Adipocyte (in vitro differentiated cells): ENCODE data around the gene PIGA.

Experiments
- DNase-seq: peaks from one replicate; pipeline ENCODE4 v3.0.0-alpha.2; 2015; ENCODE audit warnings: low read depth
- H3K27me3 ChIP-seq: replicated peaks from 2 replicates; pipeline ENCODE4 v1.7.0; 2013; ENCODE audit warnings: mild to moderate bottlenecking, low read length, moderate library complexity; ENCODE audit not compliant: control insufficient read depth, insufficient read depth
- H3K36me3 ChIP-seq: 2 replicates; pipeline ENCODE4 v1.7.0; 2013; ENCODE audit warnings: low read length, mild to moderate bottlenecking, moderate library complexity; ENCODE audit not compliant: control insufficient read depth, insufficient read depth, severe bottlenecking
- H3K4me1 ChIP-seq: 2 replicates; pipeline ENCODE4 v1.7.0; 2013; ENCODE audit warnings: mild to moderate bottlenecking, low read length, moderate library complexity; ENCODE audit not compliant: control insufficient read depth, insufficient read depth
- H3K4me3 ChIP-seq: 2 replicates; pipeline ENCODE4 v1.7.0; 2013; ENCODE audit warnings: mild to moderate bottlenecking, low read length, moderate library complexity
- H3K9ac ChIP-seq: 2 replicates; pipeline ENCODE4 v1.7.0; 2013; ENCODE audit warnings: mild to moderate bottlenecking, low read length, moderate library complexity
- H3K9me3 ChIP-seq: 2 replicates; pipeline ENCODE4 v1.7.0; 2013; ENCODE audit warnings: mild to moderate bottlenecking, low read length, moderate library complexity; ENCODE audit not compliant: control insufficient read depth

The PIGA gene, protein sequence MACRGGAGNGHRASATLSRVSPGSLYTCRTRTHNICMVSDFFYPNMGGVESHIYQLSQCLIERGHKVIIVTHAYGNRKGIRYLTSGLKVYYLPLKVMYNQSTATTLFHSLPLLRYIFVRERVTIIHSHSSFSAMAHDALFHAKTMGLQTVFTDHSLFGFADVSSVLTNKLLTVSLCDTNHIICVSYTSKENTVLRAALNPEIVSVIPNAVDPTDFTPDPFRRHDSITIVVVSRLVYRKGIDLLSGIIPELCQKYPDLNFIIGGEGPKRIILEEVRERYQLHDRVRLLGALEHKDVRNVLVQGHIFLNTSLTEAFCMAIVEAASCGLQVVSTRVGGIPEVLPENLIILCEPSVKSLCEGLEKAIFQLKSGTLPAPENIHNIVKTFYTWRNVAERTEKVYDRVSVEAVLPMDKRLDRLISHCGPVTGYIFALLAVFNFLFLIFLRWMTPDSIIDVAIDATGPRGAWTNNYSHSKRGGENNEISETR

DNA sequence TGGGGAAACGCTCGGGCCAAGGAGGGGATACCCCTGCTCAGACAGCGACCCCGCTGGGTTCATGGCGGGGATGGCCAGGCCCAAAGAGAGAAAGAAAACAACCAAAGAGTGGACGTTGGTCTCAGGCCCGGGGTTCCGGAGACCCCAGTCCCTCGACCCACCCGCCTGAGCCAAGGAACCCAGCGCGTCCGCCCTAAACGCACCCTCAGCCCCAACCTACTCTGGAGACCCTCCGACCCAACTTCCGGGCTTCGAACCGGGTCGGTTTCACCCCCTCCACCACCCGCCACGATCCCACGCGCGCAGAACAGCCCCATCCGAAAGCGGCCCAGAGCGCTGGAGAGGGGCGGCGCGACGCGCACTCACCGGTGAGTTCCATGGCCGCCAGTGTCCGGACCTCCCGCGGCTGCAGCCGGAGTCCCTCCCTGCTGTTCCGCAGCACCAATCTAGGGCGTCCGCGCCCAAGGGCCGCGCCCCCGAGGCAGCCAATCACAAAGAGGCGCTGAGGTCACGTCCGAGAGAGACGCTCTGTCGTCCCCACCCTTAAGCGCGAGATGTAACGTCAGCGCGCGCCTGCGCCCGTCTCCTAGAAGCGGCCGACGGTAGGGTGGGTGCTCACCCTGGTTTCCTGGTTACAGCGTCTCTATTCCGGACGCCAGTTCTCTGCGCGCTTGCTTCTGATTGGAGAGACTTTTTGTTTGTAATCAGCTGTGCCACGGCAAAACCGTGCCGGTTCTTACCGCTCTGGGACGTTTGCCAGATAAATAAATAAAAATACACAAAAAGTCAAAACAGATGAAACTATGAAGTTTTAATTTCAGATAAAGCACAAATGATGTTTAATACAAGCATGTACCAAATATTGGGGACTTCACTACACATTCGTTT lies at the start of gene PIGA:
TSS of gene PIGA (minus strand) at position 389 of the 888 bp plus-strand sequence. CDS start 3,593 bp downstream, outside the sequence.
- no peaks in the 10 kb centered on the region for H3K4me1 ChIP-seq
- peak within 1 kb of the TSS; percentile 83 for H3K4me3 ChIP-seq
- peak within 1 kb of the TSS; percentile 82 for H3K9ac ChIP-seq
- DNase-seq = peak; percentile 97
- H3K27me3 ChIP-seq = peaks cover 3% of the 10 kb centered on the region
- peaks cover 3% of the 10 kb centered on the region for H3K9me3 ChIP-seq
- peaks cover 11% of the 10 kb centered on the region for H3K36me3 ChIP-seq

DNA sequence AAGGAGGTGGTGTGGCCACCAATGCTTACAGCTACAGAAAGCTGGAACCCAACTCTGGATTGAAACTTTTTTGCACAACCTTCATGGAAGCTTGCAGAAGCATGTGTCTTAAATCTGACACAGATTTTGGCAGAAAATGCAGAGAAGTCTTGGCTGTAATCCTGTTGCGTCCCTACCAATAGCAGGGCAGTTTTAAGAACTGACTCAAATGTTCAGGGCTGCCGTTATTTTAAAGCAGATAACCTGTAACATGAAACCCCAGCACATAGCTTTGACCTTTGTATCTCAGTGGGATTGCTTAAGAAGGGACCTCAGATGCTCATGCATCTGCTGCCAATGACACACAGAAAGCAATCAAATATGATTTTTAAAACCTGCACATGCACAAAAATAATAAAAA lies 49.0 kb upstream of the PIGA start, which contains the start of gene VEGFD:
TSS of gene VEGFD (minus strand) at position 110 of the 400 bp plus-strand sequence. CDS start 467 bp downstream, outside the sequence.
- Histone ChIP-seq H3K9me3 (no peaks in the 10 kb centered on the region), H3K36me3 (no peaks in the 10 kb centered on the region), H3K4me1 (peaks cover 21% of the 10 kb centered on the region), H3K9ac (peak within 1 kb of the TSS; percentile 25), H3K27me3 (peaks cover 4% of the 10 kb centered on the region), H3K4me3 (peak within 1 kb of the TSS; percentile 26)
- peak; percentile 67 for DNase-seq

DNA sequence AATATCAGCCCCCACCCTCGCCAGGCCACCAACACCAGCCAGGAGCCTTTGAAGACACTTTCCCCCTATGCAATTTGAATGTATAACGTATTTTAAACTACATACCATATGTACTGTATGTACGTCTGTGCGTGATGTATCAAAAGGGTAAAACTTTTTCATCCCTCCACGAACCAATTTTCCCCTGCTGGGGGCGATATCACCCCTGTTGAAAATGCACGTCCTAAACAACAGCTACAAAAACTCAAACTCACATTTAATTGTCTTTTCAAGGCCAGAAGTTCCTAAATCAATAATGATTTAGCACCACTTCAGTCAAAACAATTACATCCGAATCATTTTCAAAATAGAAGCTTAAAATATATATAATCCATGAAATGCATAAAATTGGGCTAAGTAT lies 47.5 kb upstream of the PIGA start:
- Histone ChIP-seq H3K36me3 (no peaks in the 10 kb centered on the region), H3K4me3 (no peak overlapping the region), H3K9me3 (no peaks in the 10 kb centered on the region), H3K9ac (no peak overlapping the region), H3K4me1 (peaks cover 21% of the 10 kb centered on the region), H3K27me3 (peaks cover 4% of the 10 kb centered on the region)
- DNase-seq = no peak

DNA sequence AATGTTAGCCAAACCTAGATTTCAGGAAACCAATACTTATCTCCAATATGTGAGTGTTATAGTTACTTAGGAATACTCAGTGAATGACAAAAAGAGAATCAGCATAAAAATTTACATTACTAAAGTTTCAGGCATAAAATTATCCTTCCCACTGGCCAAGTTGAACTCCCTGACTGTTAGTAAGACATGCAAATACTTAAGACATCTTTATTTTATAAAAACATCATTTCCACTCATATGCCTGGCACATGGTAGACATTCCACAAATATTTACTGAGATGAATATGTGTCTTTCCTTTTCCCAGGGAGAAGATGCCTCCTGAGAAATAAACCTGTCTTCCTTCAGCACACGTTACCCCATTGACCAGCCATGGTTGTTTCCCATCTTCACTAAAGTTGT lies 41.6 kb upstream of the PIGA start:
- Histone ChIP-seq H3K9me3 (peaks cover 8% of the 10 kb centered on the region), H3K4me1 (peaks cover 6% of the 10 kb centered on the region), H3K9ac (no peak overlapping the region), H3K4me3 (no peak overlapping the region), H3K27me3 (peaks cover 4% of the 10 kb centered on the region), H3K36me3 (no peaks in the 10 kb centered on the region)
- peak; percentile 27 for DNase-seq

DNA sequence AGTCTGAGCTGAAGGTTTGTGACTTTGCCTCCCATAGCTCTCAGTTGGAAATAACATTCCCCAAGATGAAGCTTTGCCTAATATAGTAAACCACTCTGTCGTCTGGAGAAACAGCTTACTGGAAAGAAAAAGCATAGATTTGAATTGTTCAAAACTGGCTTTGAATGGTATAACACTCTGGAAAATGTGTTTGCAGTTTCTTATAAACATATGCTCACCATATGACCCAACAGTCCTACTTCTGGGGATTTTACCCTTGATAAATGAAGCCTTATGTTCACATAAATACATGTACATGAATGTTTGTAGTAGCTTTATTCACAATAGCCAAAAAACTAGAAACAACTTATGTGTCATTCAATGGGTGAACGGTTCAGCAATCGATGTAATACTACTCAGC lies 38.7 kb upstream of the PIGA start:
- Histone ChIP-seq H3K27me3 (no peaks in the 10 kb centered on the region), H3K36me3 (no peaks in the 10 kb centered on the region), H3K9me3 (peaks cover 8% of the 10 kb centered on the region), H3K9ac (no peak overlapping the region), H3K4me1 (no peaks in the 10 kb centered on the region), H3K4me3 (no peak overlapping the region)
- DNase-seq = no peak

DNA sequence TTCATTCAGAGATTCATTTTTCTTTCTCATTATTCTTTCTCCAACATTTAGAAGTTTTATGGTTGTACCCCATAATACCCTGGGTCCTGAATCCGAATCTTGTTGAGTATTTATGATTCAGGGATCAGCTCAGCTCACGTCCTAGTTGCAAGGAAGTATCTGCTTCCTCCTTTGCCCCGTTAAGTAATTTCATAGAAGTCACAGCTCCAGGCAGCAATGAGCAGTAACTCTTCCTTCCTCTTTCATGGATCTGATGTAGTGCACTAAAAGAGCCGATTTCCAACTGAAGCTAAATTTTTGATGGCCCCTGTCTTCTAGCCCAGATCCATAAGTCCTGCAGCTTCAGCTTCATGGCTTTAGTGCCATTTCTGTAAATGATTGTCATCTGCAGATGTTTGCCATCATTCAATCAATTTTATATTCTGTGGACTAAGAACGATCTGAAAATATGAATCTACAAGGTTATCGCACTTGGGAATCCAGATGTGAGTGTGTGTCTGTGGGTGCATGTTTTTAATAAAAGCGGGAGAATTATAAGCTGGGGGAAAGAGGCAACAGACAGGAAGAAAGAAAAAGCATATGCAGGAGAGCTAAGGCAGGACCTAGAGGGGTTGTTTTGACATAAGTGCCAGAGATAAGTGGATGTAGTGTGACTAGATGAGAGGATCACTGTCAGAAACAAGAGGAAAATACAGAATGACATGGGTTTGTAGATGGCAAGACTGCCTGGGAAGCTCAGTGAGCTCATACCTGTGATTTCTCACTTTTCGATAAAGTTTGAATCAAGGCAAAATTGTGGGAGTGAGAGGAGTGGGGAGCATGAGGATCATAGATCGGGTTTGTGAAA lies 31.4 kb upstream of the PIGA start:
- Histone ChIP-seq H3K9ac (no peak overlapping the region), H3K4me1 (no peaks in the 10 kb centered on the region), H3K9me3 (no peaks in the 10 kb centered on the region), H3K27me3 (no peaks in the 10 kb centered on the region), H3K36me3 (no peaks in the 10 kb centered on the region), H3K4me3 (no peak overlapping the region)
- no peak for DNase-seq

DNA sequence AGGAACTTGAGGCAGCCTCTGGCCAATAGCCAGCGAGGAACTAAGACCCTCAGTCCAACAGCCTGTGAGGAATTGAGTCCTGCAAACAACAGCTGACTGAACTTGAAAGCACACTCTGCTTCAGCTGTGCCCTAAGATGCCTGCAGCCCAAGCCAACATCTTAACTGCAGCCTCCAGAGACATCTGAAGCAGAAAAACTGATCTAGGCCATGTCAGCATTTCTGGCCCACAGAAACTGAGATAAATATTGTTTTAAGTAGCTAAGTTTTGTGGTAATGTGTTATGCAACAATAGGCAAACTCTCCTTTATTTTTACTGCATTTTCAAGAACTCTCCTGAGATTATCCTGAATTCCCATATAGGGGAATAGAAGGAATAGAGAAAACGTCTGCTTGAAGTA lies 24.4 kb upstream of the PIGA start:
- peak; percentile 47 for DNase-seq
- no peak overlapping the region for H3K9ac ChIP-seq

DNA sequence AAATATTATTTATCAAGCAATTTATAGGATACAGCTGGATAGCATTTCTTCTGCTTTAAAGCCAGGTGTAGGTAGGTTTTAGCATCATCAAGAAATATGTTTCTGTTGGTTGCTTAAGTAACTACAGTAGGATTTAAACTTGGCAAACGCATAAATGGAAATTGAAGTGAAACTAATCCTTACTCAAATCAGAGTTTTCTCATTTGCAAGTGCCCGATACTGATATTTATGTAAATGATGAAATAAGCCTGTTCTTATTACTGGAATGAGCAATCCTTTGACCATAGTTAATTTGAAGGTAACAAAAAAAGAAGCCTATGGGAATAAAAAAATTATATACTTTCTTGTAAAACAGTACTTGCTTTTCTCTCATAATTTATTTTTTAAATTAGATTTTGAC lies 23.2 kb upstream of the PIGA start:
- Histone ChIP-seq H3K36me3 (no peaks in the 10 kb centered on the region), H3K4me1 (peaks cover 5% of the 10 kb centered on the region), H3K4me3 (no peak overlapping the region), H3K27me3 (peaks cover 7% of the 10 kb centered on the region), H3K9ac (no peak overlapping the region), H3K9me3 (peaks cover 4% of the 10 kb centered on the region)
- no peak for DNase-seq

More for the DNA sequence above, 24.4 kb upstream of the PIGA start:
- peaks cover 5% of the 10 kb centered on the region for H3K4me1 ChIP-seq
- H3K27me3 ChIP-seq = peaks cover 7% of the 10 kb centered on the region
- no peak overlapping the region for H3K4me3 ChIP-seq
- peaks cover 4% of the 10 kb centered on the region for H3K9me3 ChIP-seq
- no peaks in the 10 kb centered on the region for H3K36me3 ChIP-seq

DNA sequence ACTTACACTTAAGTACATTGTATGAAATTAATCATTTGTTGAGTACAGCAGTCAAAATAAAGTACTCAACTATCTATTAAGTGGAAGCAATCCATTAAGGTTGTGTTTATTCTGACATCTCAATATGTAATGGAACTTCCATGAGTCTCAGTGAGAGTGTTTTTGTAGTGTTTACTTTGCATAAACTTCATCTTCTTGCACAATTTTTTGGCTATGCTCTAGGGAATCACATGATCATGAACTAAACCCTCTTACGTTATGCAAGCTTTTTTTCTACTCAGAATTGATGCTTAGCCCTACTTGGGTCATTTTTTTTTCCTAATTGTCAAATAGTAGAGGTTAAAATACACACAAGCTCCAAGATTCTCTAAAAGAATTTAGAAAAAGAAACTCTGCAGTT lies 21.1 kb upstream of the PIGA start:
- H3K4me1 ChIP-seq = peaks cover 5% of the 10 kb centered on the region

DNA sequence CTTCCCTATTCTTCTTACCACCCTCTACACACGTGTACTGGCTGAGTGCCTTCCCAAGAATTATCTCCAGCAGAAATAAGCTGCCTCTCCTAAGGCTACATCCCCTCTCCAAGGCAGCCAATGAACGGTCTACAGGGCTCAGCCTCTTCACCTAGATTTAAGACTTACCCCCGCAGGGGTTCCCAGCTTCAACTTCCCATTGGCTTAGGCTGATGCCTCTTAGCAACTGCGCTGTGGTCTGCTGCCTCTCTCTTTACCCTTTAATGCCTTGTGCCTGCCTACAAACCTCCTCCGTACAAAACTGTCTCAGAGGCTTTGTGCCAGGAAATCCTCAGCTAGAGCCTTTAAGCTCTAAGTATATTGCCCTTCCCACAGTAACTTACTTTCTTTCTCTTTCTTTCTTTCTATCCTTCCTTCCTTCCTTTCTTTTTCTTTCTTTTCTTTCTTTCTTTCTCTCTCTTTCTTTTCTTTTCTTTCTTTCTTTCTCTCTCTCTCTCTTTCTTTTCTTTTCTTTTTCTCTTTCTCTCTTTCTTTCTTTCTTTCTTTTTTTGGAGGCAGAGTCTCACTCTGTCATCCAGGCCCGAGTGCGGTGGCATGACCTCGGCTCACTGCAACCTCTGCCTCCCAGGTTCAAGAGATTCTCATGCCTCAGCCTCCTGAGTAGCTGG lies 15.1 kb upstream of the PIGA start:
- Histone ChIP-seq H3K27me3 (peaks cover 10% of the 10 kb centered on the region), H3K9me3 (no peaks in the 10 kb centered on the region), H3K4me1 (no peaks in the 10 kb centered on the region), H3K4me3 (no peak overlapping the region), H3K36me3 (no peaks in the 10 kb centered on the region), H3K9ac (no peak overlapping the region)
- DNase-seq = no peak

More for the DNA sequence above, 21.1 kb upstream of the PIGA start:
- Histone ChIP-seq H3K36me3 (no peaks in the 10 kb centered on the region), H3K9ac (no peak overlapping the region), H3K9me3 (peaks cover 4% of the 10 kb centered on the region), H3K4me3 (no peak overlapping the region), H3K27me3 (peaks cover 7% of the 10 kb centered on the region)
- peak; percentile 83 for DNase-seq
